ENCODE results near the gene RESP18.

RESP18 gene

DNA sequence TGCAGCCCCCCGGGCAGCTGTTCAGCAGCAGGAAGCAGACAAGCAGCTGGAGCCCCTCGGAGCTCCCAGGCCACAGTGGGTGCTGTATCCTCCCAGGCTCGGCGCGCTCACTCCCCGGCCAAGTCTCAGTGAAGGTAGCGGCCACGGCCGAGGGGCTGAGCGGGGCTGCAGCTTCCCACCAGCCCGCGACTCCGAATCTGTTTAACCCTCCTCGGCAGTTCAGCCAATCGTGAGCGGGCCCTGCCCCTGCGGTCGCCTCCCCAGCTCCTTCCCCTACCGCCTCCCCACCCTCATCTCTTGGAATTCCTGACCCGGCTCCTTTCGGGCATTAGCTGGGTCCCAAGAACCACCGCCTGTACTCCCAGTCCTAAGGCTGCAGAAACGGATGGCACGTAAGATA lies at the start of gene RESP18:
TSS of gene RESP18 (minus strand) at position 203 of the 400 bp plus-strand sequence.
- DNase-seq, result no peak

DNA sequence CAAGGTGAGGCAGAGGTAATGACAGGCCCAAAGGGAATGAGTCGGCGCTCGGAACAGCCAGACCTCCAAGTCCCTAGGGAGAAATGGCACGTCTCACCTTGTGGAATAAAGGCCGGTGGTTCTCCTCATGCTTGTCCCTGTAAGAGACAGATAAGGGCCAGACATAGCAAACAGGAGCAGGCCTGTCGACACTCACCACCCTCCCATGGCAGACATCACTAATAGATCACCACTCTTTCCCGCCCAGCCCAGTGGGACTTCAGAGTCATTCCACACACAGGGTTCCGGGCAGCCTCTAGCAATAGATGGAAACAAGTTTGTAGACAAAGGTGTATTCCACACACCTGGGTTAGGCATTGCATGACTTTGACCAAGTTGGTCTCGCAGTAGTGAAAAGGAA lies 48.9 kb upstream of the RESP18 start:
- no peak for DNase-seq

DNA sequence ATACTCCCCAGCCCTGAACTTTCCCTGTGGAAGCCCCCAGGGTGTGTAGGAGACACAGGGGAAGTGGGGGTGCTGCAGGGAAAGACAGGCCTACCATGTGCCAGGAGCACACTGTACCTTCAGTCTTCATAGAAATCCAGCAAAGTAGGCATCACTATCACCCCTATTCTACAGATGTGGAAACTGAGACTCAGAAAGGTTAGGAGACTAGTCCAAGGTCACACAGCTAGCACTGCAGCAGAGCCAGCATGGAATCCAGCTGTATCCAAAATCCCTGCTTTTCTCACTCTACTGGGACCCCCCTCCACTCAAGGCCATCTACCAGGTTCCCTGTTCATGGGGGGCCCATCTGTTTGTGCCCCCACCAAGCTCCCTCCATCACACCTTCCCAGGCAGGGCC lies 48.4 kb upstream of the RESP18 start:
- DNase-seq, result no peak

DNA sequence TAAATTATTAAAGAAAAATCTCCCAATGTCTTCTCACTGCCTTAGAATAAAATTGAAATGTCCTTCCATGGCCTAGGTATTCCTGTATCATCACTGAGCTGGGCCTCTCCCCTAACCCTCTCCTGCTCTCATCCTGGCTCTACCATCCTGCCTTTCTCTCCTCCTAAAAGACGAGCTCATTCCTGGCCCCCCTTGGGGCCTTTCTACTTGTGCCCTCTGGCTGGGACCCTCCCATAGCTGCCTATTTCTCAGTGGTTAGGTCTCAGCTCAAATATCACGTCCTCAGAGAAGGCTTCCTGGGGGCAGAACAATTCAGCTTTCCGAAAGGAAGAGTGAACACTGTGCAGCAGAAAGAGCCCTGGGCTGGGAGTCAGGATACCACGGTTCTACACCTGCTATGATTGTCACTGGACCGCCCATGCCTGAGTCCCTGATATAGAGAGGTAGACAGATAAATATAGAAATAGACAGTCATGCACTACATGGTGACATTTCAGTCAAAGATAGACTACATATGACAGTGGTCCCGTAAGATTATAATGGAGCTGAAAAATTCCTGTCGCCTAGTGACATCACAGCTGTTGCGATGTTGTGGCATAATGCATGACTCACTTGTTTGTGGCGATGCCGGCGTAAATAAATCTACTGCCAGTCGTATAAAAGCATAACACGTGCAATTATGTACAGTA lies 45.8 kb upstream of the RESP18 start:
- no peak for DNase-seq

DNA sequence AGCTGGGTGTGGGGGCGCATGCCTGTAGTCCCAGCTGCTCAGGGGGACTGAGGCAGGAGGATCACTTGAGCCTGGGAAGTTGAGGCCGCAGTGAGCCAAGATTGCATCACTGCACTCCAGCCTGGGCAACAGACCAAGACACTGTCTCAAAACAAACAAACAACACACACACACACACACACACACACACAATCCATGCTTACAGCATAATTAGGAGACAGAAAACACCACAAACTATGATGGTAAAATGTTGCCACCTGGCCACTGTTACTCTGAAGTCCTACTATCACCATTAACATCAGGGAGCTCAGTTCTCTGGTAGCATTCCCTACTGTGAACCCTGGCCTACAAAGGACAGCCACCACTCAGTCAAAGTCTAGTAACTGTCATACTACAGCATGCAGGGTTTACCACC lies 36.9 kb upstream of the RESP18 start:
- peak in 2 of 14 donors; percentile 1 to 2 for DNase-seq

DNA sequence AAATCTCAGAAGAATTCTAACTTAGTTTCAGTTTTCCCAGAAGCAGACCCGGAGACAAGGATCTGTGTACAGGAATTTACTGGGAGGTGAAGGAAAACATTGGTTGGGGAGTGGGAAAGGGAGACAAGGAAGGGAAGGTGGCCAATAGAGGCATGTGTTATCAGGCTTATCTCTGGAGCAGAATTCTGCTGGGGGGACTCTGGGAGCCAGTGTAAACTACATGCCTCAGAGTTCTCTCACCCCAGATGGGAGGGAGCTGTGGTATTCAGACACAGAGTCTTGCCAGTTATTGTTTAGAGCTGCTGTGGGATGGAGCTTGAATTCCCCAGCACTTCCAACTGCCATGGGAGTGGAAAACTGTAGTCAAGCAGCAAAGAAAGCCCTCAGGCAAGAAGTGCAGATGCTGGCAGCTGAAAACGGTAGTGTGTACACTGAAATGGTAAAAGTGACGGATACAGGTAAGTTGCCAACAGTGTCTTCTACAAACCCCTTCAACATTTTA lies 36.2 kb upstream of the RESP18 start:
- DNase-seq, result peak in 1 of 14 donors; percentile 2

DNA sequence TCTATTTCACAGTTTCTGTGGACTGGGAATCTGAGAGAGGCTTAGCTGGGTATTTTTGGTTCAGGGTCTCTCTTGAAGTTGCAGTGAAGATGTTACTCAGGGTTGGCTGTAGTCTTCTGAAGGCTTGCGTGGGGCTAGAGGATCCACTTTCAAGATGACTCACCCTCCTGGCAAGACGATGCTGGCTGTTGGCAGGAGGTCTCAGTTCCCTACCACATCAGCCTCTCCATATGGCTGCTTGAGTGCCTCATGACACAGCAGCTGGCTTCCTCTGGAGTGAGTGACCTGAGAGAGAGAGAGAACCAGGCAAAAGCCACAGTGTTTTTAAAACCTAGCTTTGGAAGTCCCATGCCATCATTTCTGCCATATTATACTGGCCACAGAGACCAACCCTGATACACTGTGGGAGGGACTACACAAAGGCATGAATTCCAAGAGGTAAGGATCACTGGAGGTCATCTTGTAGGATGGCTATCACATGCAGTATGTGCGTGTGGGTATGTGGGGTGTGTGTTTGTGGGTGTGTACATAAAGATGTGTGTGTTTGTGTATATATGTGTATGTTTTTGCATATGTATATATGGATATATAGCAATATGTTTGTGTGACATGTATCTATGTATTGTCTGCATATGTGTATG lies 30.1 kb upstream of the RESP18 start:
- peak in 3 of 14 donors; percentile 3 to 23 (median 10) for DNase-seq

DNA sequence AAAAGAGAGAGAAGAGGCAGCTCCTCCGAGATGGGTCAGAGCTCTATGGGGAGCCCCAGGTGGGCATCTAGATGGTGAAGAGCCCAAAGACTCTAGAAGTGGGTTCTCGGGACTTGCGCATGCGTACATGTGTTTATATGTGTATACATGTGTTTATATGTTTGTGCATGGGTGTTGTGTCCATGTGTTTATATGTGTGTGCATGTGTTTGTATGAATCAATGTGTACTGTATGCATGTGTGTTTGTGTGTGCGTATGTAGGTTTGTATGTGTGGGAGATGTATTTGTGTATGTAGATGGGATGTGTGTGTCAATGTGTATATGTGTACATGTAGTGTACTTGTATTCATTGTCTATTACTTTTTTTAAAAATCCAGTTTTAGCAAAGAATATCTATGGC lies 29.5 kb upstream of the RESP18 start:
- DNase-seq, result no peak

DNA sequence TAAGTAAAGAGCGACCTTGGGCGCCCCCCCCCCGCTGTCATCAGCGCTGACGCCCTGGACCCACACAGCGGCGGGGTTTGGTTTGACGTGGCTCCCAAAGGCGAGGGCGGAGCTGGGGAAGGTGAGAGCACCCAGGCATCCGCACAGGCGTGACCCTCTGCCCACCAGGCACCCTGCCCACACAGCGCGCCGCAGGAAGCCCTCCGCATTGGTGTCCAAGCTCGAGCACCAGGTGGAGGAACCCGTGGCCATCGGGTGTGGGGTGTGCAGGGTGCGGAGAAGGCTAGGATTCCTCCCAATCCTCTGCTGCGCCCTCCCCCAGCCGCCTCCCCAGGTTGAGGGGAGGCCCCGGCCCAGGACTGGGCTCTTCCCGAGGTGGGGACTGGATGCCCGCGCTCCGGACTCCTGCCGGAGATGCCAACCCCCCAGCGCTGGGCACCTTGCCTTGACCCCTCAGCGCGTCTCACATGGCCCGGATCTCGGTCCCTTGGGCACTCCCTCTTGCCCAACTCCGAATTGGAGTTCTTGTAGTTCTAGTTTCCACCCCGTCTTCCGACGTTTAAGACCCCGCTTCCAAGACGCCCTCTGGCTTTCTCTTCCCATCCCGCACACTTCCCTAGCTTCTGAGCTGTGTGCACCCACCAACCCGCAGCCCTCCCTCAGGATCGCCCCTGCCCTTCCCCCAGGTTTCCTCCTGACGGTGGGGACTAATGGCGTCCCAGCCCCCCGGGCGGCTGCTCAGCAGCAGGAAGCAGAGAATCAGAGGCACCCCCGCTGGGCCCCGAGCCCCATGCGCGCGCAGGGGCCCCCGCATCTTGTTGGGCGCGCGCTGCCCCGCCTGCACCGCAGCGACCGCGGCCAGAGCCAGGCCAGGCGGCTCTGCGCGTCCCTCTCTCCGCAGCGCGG lies 25.9 kb upstream of the RESP18 start:
- no peak for DNase-seq

DNA sequence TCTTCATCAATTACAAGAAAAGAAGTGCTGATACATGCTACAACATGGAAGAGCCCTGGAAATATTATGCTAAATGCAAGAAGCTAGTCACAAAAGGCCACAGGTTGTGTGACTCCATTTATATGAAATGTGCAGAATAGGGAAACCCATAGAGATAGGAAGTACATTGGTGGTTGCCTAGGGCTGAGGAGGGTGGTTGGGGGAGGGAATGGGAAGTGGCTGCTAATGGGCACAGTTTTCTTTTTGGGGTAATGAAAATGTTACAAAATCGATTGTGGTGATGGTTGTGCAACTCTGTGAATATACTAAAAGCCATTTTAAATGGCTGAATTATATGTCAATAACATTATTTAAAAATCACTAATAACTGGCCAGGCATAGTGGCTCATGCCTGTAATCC lies 24.3 kb upstream of the RESP18 start:
- no peak for DNase-seq

DNA sequence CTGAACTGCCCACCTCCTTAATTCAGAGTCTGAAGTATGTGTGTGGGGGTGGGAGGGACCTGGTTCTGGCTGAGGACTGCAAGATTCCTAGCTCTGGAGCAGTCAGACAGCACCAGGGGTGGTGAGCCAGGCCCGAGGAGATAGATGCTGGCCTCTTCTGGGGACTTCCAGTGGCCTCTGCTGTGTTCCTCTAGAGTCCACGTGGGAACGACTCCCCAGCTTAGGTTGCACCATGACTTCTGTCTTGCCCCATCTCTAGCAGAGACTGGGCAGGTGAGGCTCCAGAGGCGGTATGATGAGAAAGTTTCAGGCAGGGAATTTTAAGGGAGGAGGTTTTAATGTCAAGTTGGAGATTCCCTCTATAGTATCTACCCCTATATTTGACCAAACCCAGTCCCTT lies 22.0 kb upstream of the RESP18 start:
- no peak for DNase-seq

DNA sequence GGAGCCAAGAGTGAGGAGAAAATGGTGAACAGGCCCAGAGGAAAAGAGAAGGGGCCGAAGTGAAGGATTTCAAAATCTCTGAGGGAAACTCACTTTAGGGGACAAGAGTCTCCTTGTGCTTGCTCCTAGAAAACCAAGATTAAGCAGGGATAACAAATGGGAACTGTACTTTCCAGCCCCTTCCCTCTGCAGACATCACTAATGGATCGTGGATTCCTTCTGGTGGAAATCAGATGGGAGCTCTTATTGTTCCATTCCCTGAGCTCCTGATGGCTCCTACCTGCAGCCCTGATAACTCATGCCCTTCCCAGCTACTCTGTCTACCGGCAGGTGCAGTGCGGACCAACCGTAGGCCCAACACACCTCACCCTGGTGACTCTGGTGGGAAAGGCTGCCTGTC lies 20.6 kb upstream of the RESP18 start:
- DNase-seq, result no peak

DNA sequence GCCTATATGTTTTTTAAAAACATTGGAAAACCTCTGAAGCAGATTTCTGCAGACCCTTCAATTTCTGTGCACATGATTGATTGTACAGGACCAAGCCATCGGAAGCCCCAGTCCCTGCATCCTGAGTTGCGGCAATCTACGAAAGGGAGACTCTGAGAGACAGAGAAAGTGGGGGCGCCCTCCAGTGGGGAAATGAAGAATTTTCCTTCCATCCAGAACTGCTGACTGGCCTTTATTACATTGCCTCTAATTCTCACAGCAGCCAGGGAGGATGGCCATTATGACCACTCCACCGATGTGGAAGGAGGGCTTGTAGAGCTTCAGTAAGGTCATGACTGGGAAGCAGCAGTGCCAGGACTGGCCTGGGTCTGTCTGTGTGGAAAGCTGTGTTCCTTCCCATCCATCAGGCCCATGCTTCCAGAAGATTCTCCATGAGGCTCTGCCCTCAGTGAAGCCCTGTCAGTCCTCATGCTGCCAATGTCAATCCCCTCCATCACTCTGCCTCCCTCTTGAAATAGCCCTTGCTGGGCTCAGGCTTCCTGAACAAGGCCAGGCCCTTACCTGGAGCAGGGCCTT lies 20.0 kb upstream of the RESP18 start:
- DNase-seq, result peak in 9 of 14 donors; percentile 3 to 69 (median 35)

DNA sequence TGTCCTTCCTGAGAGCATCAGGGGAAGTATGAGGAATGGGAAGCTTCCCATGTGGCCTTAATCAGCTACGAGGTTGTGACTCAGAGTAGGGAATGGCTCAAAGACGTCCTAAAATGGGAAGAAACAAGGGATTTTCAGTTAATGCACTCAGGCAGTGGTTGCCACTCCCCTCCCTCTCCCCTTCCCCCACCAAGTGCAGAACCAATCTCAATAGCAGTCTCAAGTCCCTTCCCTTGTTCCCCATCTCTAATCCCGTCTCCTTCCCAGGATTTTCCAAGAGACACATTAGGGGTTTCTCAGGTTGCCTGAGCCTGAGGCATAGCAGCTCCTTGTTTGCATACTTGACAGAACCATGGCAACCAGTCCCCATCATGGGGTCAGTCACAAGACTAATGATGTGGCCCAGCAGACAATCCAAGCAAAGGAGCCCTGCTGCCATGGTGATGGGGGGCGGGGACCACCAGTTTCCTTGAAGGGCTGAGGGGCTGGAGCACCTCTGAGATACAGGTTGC lies 18.2 kb upstream of the RESP18 start:
- no peak for DNase-seq

DNA sequence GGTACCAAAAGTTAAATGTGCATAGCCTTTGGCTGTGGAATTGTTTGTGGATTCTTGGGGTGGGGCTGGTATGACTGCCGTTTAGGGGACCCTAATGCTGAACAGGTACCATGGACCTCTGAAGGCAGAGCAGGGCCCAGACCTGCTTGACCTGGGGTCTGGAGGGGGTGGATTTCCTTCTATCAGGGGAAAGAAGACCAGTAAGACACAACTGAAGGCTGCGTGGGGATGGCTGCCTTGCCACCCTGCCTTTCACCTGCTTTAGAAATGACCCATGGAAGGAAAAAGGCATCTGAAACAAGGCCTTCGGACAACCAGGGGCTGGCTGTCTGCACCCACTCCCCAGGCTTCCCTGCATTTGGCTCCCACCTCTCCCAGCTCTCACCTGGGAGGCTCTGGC lies 17.7 kb upstream of the RESP18 start:
- no peak for DNase-seq

DNA sequence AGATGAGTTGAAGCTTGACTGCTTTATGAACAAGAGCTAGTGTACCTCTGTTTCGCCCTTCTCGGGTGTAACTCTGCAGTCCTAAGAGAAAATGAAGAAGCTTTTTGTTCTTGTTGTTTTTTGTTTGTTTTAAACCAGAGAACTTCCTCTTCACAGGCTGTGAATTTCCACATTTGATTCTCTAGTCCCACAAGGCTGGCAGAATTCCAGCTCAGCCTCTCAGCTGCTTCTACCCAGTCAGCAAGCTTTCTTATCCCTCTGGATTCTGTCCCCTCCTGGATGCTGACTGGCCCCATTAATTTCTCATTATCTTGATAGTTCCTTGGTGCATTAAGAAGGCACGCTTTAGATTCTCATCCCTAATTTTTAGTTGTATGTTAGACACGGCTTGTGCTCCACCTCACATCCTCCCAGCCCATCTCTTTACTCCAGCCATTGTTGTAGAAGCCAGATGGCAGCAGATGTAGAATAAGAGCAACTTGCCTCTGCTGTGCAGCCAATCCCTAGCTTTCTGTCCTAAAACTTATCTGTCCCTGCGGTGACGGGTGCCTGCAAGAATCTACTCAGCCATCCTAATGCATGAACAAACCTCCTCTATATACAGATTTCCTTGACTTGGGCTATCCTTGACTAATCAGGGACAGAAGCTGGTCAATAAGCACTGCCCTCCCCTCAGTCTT lies 12.3 kb upstream of the RESP18 start:
- peak in 9 of 14 donors; percentile 11 to 50 (median 35) for DNase-seq

DNA sequence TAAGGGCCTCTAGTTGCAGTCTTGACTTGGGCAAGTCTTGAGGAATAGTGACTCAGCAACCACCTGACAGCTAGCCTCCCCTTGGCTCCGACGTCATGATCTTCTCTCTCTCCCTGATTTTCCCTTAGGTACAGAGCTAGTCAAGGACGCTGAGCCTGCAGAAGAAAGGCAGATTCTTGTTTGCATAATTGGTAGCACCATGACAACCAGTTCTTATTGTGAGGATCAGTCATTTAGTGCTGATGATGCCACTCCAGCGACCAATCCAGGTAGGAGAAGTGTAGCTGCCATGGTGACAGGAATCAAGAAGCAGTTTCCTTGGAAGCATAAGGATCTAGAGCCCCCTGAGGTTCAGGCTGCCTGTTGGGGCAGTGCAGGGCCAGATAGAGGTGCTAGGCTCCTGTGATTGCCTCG lies 2.8 kb upstream of the RESP18 start:
- DNase-seq, result no peak

DNA sequence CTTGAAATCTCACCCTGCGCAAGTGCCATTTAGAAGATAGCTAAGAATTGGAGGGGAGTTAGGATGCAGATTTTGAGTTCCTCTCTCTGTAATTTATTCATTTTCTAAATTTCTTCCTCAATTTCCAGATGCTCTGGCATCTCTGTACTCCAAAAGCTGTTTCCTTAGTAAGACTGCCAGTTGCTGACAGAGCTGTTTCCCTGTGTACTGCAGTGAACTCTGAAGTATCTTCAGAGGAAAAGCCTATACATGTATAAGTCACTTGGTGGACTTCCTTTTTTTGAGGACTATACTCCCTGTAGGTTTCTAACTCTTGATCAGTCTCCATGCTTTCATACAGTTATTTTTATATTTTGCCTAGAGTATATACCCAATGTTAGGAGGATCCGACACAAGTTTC lies 1.5 kb upstream of the RESP18 start:
- no peak for DNase-seq

DNA sequence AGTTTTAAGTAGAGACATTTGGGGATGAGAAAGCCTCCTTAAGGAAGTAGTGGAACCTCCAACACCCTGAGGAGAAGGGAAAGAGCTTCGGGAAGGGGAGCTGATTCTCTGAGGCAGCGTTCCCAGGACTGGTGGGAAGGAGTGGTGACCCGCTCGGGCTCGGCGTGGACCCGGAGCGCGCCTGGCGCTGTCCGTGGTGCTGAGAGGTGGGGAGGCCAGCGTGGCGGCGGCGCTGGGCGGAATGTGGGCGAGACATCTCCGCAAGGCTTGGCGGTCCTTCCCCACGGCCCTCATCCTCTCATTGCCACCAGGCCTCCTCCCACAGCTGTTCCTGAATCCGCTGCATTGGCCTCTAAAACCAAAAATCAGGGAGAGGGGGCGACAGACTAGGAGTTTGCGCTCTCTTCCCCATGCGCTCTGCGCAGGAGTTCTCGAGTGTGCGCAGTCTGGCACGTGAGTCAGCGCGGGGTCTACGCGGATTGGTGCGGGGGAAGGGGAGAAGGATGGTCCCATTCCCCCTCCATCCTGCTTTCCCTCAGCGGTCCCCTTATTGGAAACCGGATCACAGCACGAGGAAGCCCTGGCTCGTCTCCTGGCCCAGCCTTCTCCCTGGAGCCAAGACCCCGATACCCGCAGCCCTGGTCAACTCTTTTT lies 857 bp downstream of the RESP18 start:
- peak in 2 of 14 donors; percentile 4 to 30 for DNase-seq

DNA sequence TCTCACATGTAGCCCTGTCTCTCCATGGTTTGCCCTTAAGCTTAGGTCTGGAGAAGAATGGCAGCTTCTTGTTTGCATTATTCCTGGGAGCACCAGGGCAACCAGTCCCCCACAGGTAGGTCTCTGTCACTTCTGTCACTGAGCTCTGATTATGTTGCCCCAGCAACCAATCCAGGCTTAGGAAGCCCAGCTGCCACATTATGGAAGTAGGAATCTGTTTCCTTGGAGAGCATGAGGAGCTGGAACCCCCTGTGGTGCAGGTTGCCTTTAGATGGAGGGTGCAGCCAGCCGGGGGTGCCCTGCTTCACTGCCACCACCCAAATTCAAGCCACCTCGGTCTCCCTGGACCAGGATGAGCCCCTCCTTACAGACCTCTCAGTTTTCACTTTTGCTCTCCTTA lies 4.8 kb downstream of the RESP18 start:
- no peak for DNase-seq

DNA sequence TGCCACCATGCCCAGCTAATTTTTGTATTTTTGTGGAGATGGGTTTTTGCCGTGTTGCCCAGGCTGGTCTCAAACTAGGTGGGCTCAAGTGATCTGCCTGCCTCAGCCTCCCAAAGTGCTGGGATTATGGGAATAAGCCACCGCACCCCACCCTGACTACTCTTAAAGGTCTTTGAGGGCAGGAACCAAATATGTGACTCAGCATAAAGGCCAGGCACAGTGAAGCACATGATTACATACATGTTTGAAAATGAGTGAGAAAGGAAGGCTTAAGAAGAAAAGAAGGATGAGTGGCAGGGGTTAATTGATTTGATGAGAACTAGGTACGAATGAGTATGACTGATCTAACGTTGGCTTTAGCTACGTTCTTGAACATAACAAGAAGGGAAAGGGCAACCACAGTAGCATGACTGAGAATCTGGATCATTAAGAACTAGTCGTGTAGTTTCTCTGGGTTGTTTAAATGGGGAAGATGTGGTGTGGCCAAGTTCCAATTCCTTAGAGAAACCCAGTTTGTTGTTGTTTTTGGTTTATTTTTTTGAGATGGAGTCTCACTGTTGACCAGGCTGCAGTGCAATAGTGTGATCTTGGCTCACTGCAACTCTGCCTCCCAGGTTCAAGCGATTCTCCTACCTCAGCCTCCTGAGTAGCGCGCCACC lies 6.8 kb downstream of the RESP18 start:
- no peak for DNase-seq

All from C1 segment of cervical spinal cord (tissue), 14 donors.